ENCODE measurements around the gene PPDPF. TPM values are rescaled to one million over a fixed set of nuclear protein-coding genes. Genes with fewer than 3 reads are reported as not detected.

The PPDPF gene
- 447 TPM for polyA plus RNA-seq (2012; ENCODE audit: insufficient read depth, insufficient read length, low read depth)

- TF ChIP-seq CTCF (IDR thresholded peaks at IDR 0.05; ENCODE audit: low read depth, low read length) = no peak
- peak; percentile 87 for DNase-seq
- Histone ChIP-seq H3K4me1 (no peaks in the 10 kb centered on the region), H3K27me3 (no peaks in the 10 kb centered on the region), H3K9me3 (peaks cover 4% of the 10 kb centered on the region; the same call in 1 of the 2 replicates), H3K36me3 (peaks cover 22% of the 10 kb centered on the region), H3K4me3 (ENCODE audit: low read depth, low read length) (peak within 1 kb of the TSS; percentile 73)
These were observed at the start of gene PPDPF for GRCh38 chr20:63520504-63520933. PPDPF (plus strand) TSS chr20:63520765; CDS start chr20:63521309, 544 bp downstream.

GRCh38 chr20:63471002-63471716 lies 49.4 kb upstream of the PPDPF start:
- H3K4me1 ChIP-seq = peaks cover 6% of the 10 kb centered on the region
- H3K27me3 ChIP-seq = peaks cover 33% of the 10 kb centered on the region
- H3K4me3 ChIP-seq (ENCODE audit: low read depth, low read length) = peak overlapping the region; percentile 65
- no peaks in the 10 kb centered on the region for H3K9me3 ChIP-seq
- no peak for TF ChIP-seq CTCF (IDR thresholded peaks at IDR 0.05; ENCODE audit: low read depth, low read length)
- H3K36me3 ChIP-seq = no peaks in the 10 kb centered on the region
- no peak for DNase-seq

GRCh38 chr20:63471717-63471980 lies 48.9 kb upstream of the PPDPF start:
- Histone ChIP-seq H3K4me1 (peaks cover 6% of the 10 kb centered on the region), H3K36me3 (no peaks in the 10 kb centered on the region), H3K27me3 (peaks cover 33% of the 10 kb centered on the region), H3K4me3 (ENCODE audit: low read depth, low read length) (peak overlapping the region; percentile 65), H3K9me3 (no peaks in the 10 kb centered on the region)
- TF ChIP-seq CTCF (IDR thresholded peaks at IDR 0.05; ENCODE audit: low read depth, low read length) = no peak
- no peak for DNase-seq

GRCh38 chr20:63471981-63472831 lies 48.4 kb upstream of the PPDPF start, which contains the start of gene KCNQ2:
KCNQ2 (minus strand) TSS chr20:63472655; CDS start chr20:63472463, 192 bp downstream.
- Histone ChIP-seq H3K27me3 (peaks cover 33% of the 10 kb centered on the region), H3K4me3 (ENCODE audit: low read depth, low read length) (peak within 1 kb of the TSS; percentile 65), H3K9me3 (no peaks in the 10 kb centered on the region), H3K4me1 (peaks cover 6% of the 10 kb centered on the region), H3K36me3 (no peaks in the 10 kb centered on the region)
- no peak for DNase-seq
- TF ChIP-seq CTCF (IDR thresholded peaks at IDR 0.05; ENCODE audit: low read depth, low read length) = no peak

- Histone ChIP-seq H3K36me3 (no peaks in the 10 kb centered on the region), H3K27me3 (peaks cover 33% of the 10 kb centered on the region), H3K4me1 (peaks cover 6% of the 10 kb centered on the region), H3K4me3 (ENCODE audit: low read depth, low read length) (no peak overlapping the region), H3K9me3 (no peaks in the 10 kb centered on the region)
- no peak for TF ChIP-seq CTCF (IDR thresholded peaks at IDR 0.05; ENCODE audit: low read depth, low read length)
- DNase-seq = no peak
These were observed 47.6 kb upstream of the PPDPF start for GRCh38 chr20:63472862-63473390.
